GM10266 (cell line): Measurements from ENCODE around the gene P2RX3.
"Not testable (repeated sequence)": the region's sequence is repeated elsewhere in the genome, so short reads cannot be mapped to it uniquely, and the experiment has no call there.

Experiments
- DNase-seq: peaks from one replicate; pipeline ENCODE4 v3.0.0; 2012; ENCODE audit errors: extremely low spot score
- CTCF ChIP-seq: IDR thresholded peaks from 2 replicates; pipeline ENCODE4 v1.5.1; 2012; ENCODE audit warnings: mild to moderate bottlenecking, low read depth; ENCODE audit not compliant: control insufficient read depth, insufficient read depth; ENCODE audit errors: missing control alignments

The P2RX3 gene

GRCh38 chr11:57402188-57403002 is 64.2 kb downstream of the P2RX3 start:
- DNase-seq, result no peak
- TF ChIP-seq CTCF, result no peak

- DNase-seq, result not testable (repeated sequence)
Measured at GRCh38 chr11:57403003-57403801, 65.0 kb downstream of the P2RX3 start.

GRCh38 chr11:57403802-57404147 is 65.6 kb downstream of the P2RX3 start:
- no peak for DNase-seq
- no peak for TF ChIP-seq CTCF

GRCh38 chr11:57405271-57405860 is 67.2 kb downstream of the P2RX3 start:
- DNase-seq, result no peak
- no peak for TF ChIP-seq CTCF

- DNase-seq, result peak; percentile 41
Measured at GRCh38 chr11:57406337-57406904, 68.3 kb downstream of the P2RX3 start.

GRCh38 chr11:57407010-57407920 is 69.1 kb downstream of the P2RX3 start:
- no peak for TF ChIP-seq CTCF
- DNase-seq, result no peak

More at GRCh38 chr11:57406337-57406904, 68.3 kb downstream of the P2RX3 start:
- no peak for TF ChIP-seq CTCF
